ENCODE results near the gene CYTH1.

Gene CYTH1

GRCh38 chr17:78704594-78704993, 77.5 kb downstream of the CYTH1 start:
- H3K79me2 ChIP-seq (ENCODE audit: insufficient read depth, low read length): no peaks in the 10 kb centered on the region
- peaks cover 15% of the 10 kb centered on the region for H3K36me3 ChIP-seq (ENCODE audit: insufficient read depth, low read length)
- H2AFZ ChIP-seq (ENCODE audit: low read depth, low read length): no peak overlapping the region
- no peaks in the 10 kb centered on the region for H3K27me3 ChIP-seq (ENCODE audit: insufficient read depth, low read length, poor library complexity)
- H3K4me2 ChIP-seq (ENCODE audit: insufficient read depth, low read length): no peak overlapping the region
- no peak overlapping the region for H3K4me3 ChIP-seq (ENCODE audit: low read depth in 1 of 2, low read length in 2 of 2)
- ATAC-seq (ENCODE audit: insufficient read depth, low read depth) (no peak), DNase-seq (no peak)
- no peaks in the 10 kb centered on the region for H3K9me3 ChIP-seq (ENCODE audit: insufficient read depth, low read length, severe bottlenecking)
- TF ChIP-seq, protein P1, sequence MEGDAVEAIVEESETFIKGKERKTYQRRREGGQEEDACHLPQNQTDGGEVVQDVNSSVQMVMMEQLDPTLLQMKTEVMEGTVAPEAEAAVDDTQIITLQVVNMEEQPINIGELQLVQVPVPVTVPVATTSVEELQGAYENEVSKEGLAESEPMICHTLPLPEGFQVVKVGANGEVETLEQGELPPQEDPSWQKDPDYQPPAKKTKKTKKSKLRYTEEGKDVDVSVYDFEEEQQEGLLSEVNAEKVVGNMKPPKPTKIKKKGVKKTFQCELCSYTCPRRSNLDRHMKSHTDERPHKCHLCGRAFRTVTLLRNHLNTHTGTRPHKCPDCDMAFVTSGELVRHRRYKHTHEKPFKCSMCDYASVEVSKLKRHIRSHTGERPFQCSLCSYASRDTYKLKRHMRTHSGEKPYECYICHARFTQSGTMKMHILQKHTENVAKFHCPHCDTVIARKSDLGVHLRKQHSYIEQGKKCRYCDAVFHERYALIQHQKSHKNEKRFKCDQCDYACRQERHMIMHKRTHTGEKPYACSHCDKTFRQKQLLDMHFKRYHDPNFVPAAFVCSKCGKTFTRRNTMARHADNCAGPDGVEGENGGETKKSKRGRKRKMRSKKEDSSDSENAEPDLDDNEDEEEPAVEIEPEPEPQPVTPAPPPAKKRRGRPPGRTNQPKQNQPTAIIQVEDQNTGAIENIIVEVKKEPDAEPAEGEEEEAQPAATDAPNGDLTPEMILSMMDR (IDR thresholded peaks at IDR 0.05; ENCODE audit: borderline replicate concordance, extremely low read depth, low read length, poor library complexity, severe bottlenecking): no peak
- no peak for TF ChIP-seq EZH2 (IDR thresholded peaks at IDR 0.05; ENCODE audit: borderline replicate concordance, low read depth, low read length, severe bottlenecking)
- no peaks in the 10 kb centered on the region for H3K4me1 ChIP-seq (ENCODE audit: insufficient read depth, low read length)
- no peak overlapping the region for H3K27ac ChIP-seq (ENCODE audit: low read length)
- no peak overlapping the region for H3K9ac ChIP-seq (ENCODE audit: low read depth, low read length)
- H4K20me1 ChIP-seq (ENCODE audit: insufficient read depth, low read length): peaks cover 5% of the 10 kb centered on the region; the same call in 1 of the 2 replicates

GRCh38 chr17:78697554-78698343, 84.3 kb downstream of the CYTH1 start:
- no peak for DNase-seq
- H3K9me3 ChIP-seq (ENCODE audit: insufficient read depth, low read length, severe bottlenecking): no peaks in the 10 kb centered on the region
- no peaks in the 10 kb centered on the region for H3K79me2 ChIP-seq (ENCODE audit: insufficient read depth, low read length)
- H3K36me3 ChIP-seq (ENCODE audit: insufficient read depth, low read length): peaks cover 23% of the 10 kb centered on the region
- H3K4me3 ChIP-seq (ENCODE audit: low read depth in 1 of 2, low read length in 2 of 2): no peak overlapping the region
- H3K9ac ChIP-seq (ENCODE audit: low read depth, low read length): no peak overlapping the region
- H4K20me1 ChIP-seq (ENCODE audit: insufficient read depth, low read length): no peaks in the 10 kb centered on the region
- no peaks in the 10 kb centered on the region for H3K27me3 ChIP-seq (ENCODE audit: insufficient read depth, low read length, poor library complexity)
- TF ChIP-seq, protein P1 (IDR thresholded peaks at IDR 0.05; ENCODE audit: borderline replicate concordance, extremely low read depth, low read length, poor library complexity, severe bottlenecking): no peak
- no peak for TF ChIP-seq EZH2 (IDR thresholded peaks at IDR 0.05; ENCODE audit: borderline replicate concordance, low read depth, low read length, severe bottlenecking)
- no peaks in the 10 kb centered on the region for H3K4me1 ChIP-seq (ENCODE audit: insufficient read depth, low read length)
- H2AFZ ChIP-seq (ENCODE audit: low read depth, low read length): no peak overlapping the region
- H3K4me2 ChIP-seq (ENCODE audit: insufficient read depth, low read length): no peak overlapping the region
- ATAC-seq (ENCODE audit: insufficient read depth, low read depth): no peak
- H3K27ac ChIP-seq (ENCODE audit: low read length): no peak overlapping the region

- H3K27me3 ChIP-seq (ENCODE audit: insufficient read depth, low read length, poor library complexity): no peaks in the 10 kb centered on the region
- H3K9ac ChIP-seq (ENCODE audit: low read depth, low read length): no peak overlapping the region
- H3K79me2 ChIP-seq (ENCODE audit: insufficient read depth, low read length): no peaks in the 10 kb centered on the region
- no peak overlapping the region for H3K4me3 ChIP-seq (ENCODE audit: low read depth in 1 of 2, low read length in 2 of 2)
- H3K4me2 ChIP-seq (ENCODE audit: insufficient read depth, low read length): no peak overlapping the region
- no peak overlapping the region for H3K27ac ChIP-seq (ENCODE audit: low read length)
- no peaks in the 10 kb centered on the region for H3K9me3 ChIP-seq (ENCODE audit: insufficient read depth, low read length, severe bottlenecking)
- ATAC-seq (ENCODE audit: insufficient read depth, low read depth) (no peak), DNase-seq (no peak)
- TF ChIP-seq EZH2 (IDR thresholded peaks at IDR 0.05; ENCODE audit: borderline replicate concordance, low read depth, low read length, severe bottlenecking): no peak
- TF ChIP-seq, protein P1 (IDR thresholded peaks at IDR 0.05; ENCODE audit: borderline replicate concordance, extremely low read depth, low read length, poor library complexity, severe bottlenecking): no peak
- H4K20me1 ChIP-seq (ENCODE audit: insufficient read depth, low read length): no peaks in the 10 kb centered on the region
- H3K4me1 ChIP-seq (ENCODE audit: insufficient read depth, low read length): no peaks in the 10 kb centered on the region
- no peak overlapping the region for H2AFZ ChIP-seq (ENCODE audit: low read depth, low read length)
- peaks cover 26% of the 10 kb centered on the region for H3K36me3 ChIP-seq (ENCODE audit: insufficient read depth, low read length)
Observed at GRCh38 chr17:78697122-78697521, 85.0 kb downstream of the CYTH1 start.

Measured in DND-41 (cell line).